Measurements from ENCODE around the gene SMARCAL1. TPM values are rescaled to one million over a fixed set of nuclear protein-coding genes. Genes with fewer than 3 reads are reported as not detected.

The SMARCAL1 gene
- total and polyA plus RNA-seq, 2 of the 13 experiments (the other 11 are each of a cell fraction or from before 2014, with no cell fraction given) = 12.7 to 21.3 TPM

- TF ChIP-seq ZNF407 (CRISPR knock-in tag; IDR thresholded peaks at IDR 0.05; ENCODE audit: not compliant biosample characterization) (peak; percentile 97), ZNF337 (CRISPR knock-in tag; IDR thresholded peaks at IDR 0.05; ENCODE audit: borderline replicate concordance, low read depth) (peak; percentile 83), ZNF263 (CRISPR knock-in tag; IDR thresholded peaks at IDR 0.05) (peak; percentile 52; the same call in 1 of the 2 replicates), MLXIP (CRISPR knock-in tag; IDR thresholded peaks at IDR 0.05; ENCODE audit: borderline replicate concordance) (no peak), ZNF646 (CRISPR knock-in tag; IDR thresholded peaks at IDR 0.05) (peak; percentile 68; the same call in 1 of the 2 replicates), ONECUT2 (CRISPR knock-in tag; IDR thresholded peaks at IDR 0.05) (peak; percentile 56; the same call in 1 of the 2 replicates), MYC (CRISPR knock-in tag; IDR thresholded peaks at IDR 0.05; ENCODE audit: borderline replicate concordance) (peak; percentile 100), ZNF234 (CRISPR knock-in tag; conservative IDR thresholded peaks at IDR 0.05) (peak; percentile 65; the same call in 1 of the 2 replicates), RBFOX2 (IDR thresholded peaks at IDR 0.05; ENCODE audit: low read depth, low read length) (peak; percentile 98)
Observed at GRCh38 chr2:216498379-216499352, 86.4 kb downstream of the SMARCAL1 start, which contains the start of gene RPL37A (continued).
